ENCODE results near the gene HRG.
A peak's percentile ranks its signal among the peaks of the same experiment; 100 is the strongest.
"Not testable (repeated sequence)": the region's sequence is repeated elsewhere in the genome, so short reads cannot be mapped to it uniquely, and the experiment has no call there.

The HRG gene

GRCh38 chr3:186665625-186666188, at the start of gene HRG:
TSS of gene HRG (plus strand) at chr3:186666014. CDS start at chr3:186666032, 18 bp downstream.
- no peak for DNase-seq (ENCODE audit: low read depth in 2 of 2)

- no peak for DNase-seq (ENCODE audit: low read depth in 2 of 2)
These were observed 49.6 kb upstream of the HRG start for GRCh38 chr3:186616299-186616617.

GRCh38 chr3:186617036-186617946, 48.5 kb upstream of the HRG start:
- DNase-seq (ENCODE audit: low read depth in 2 of 2) = peak; percentile 87 to 90

- no peak for DNase-seq (ENCODE audit: low read depth in 2 of 2)
These were observed 47.4 kb upstream of the HRG start for GRCh38 chr3:186618318-186618938.

- DNase-seq (ENCODE audit: low read depth in 2 of 2) = no peak
These were observed 46.0 kb upstream of the HRG start for GRCh38 chr3:186619787-186620212.

GRCh38 chr3:186620213-186621092, 45.4 kb upstream of the HRG start:
- no peak for DNase-seq (ENCODE audit: low read depth in 2 of 2)

GRCh38 chr3:186621894-186622650, 43.7 kb upstream of the HRG start:
- no peak for DNase-seq (ENCODE audit: low read depth in 2 of 2)

- DNase-seq (ENCODE audit: low read depth in 2 of 2) = no peak
These were observed 43.0 kb upstream of the HRG start for GRCh38 chr3:186622651-186623310.

GRCh38 chr3:186624598-186624997, 41.2 kb upstream of the HRG start:
- DNase-seq (ENCODE audit: low read depth in 2 of 2) = no peak

GRCh38 chr3:186625600-186626042, 40.2 kb upstream of the HRG start:
- DNase-seq (ENCODE audit: low read depth in 2 of 2) = no peak

GRCh38 chr3:186626254-186626847, 39.5 kb upstream of the HRG start:
- DNase-seq (ENCODE audit: low read depth in 2 of 2) = no peak

- no peak for DNase-seq (ENCODE audit: low read depth in 2 of 2)
These were observed 37.9 kb upstream of the HRG start for GRCh38 chr3:186627852-186628414.

GRCh38 chr3:186628756-186629155, 37.1 kb upstream of the HRG start:
- DNase-seq (ENCODE audit: low read depth in 2 of 2) = no peak

GRCh38 chr3:186630950-186631641, 34.7 kb upstream of the HRG start:
- no peak for DNase-seq (ENCODE audit: low read depth in 2 of 2)

GRCh38 chr3:186633481-186633880, 32.3 kb upstream of the HRG start:
- no peak for DNase-seq (ENCODE audit: low read depth in 2 of 2)

GRCh38 chr3:186634207-186634606, 31.6 kb upstream of the HRG start:
- DNase-seq (ENCODE audit: low read depth in 2 of 2) = not testable (repeated sequence)

- DNase-seq (ENCODE audit: low read depth in 2 of 2) = no peak
These were observed 30.3 kb upstream of the HRG start for GRCh38 chr3:186635532-186635931.

GRCh38 chr3:186636536-186636935, 29.3 kb upstream of the HRG start:
- no peak for DNase-seq (ENCODE audit: low read depth in 2 of 2)

- DNase-seq (ENCODE audit: low read depth in 2 of 2) = no peak
These were observed 28.1 kb upstream of the HRG start for GRCh38 chr3:186637686-186638085.

Measured in fibroblast of skin of left quadriceps (primary cell).